HG02623 (cell line): ENCODE measurements around the gene FAM219B.
"Not testable (repeated sequence)": the region's sequence is repeated elsewhere in the genome, so short reads cannot be mapped to it uniquely, and the experiment has no call there.

Experiments
- ATAC-seq: cut with Tn5 transposase; IDR thresholded peaks from one replicate; pipeline ENCODE4 v1.9.1; 2021; ENCODE audit warnings: moderate library complexity; ENCODE audit not compliant: unreplicated experiment

The FAM219B gene

GRCh38 chr15:74906450-74907162 lies at the start of gene FAM219B:
FAM219B (minus strand) TSS chr15:74906851; CDS start chr15:74906800, 51 bp downstream.
- ATAC-seq = peak; percentile 74

- ATAC-seq = peak; percentile 23
Observed at GRCh38 chr15:74955796-74956647, 49.4 kb upstream of the FAM219B start.

GRCh38 chr15:74955017-74955416 lies 48.4 kb upstream of the FAM219B start:
- no peak for ATAC-seq

GRCh38 chr15:74954515-74954914 lies 47.9 kb upstream of the FAM219B start:
- no peak for ATAC-seq

DNA sequence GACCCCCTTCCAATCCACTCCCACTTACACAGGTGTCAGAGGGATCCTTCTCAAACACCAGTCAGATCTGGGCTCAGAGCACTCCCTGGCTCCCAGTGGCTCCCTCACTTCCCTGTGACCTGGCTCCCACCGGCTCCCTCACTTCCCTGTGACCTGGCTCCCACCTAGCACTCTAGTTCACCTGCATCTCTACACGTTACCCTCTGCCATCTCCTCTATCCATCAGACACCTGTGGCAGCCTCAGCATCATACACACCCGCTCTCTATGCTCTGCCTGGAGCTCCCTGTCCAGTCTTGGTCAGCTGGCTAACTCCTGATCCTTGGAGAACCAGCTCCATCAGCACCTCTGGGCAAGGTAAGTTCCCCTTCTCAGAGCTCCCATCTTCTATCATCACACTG lies 44.4 kb upstream of the FAM219B start:
- ATAC-seq = no peak

DNA sequence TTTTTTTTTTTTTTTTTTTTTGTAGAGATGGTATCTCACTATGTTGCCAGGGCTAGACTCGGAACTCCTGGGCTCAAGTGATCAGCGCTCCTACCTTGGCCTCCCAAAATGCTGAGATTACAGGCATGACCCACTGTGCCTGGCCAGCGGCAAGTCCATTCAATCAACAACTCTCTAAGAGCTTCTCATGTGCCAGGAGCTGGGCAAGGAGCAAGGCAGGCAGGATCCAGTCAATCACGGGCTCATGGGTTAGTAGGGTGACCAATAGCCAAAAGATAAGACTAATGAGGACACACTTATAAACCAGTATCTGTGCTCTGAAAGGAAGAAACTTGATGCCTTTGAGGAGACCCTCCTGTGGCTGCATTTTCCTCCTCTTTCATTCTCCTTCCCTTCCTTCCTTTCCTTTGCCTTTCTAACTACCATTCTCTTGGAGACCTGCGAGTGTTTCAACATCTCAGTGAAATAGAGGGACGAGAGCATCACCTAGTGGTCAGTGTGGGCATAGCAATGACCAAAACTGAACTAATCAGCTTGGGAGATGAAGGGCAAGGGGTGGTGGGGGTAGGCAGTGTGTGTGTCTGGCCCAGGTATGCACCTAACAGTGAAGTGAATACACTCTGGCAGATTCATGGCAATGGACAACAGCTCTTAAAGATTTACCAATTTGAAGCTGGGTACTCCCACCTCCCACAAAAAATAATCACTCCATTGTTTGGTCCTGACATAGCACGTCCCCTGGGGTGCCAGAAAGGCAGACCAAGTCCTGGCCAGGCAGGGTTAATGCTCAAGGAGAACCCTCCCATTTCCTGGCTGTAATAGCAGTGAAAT lies 43.6 kb upstream of the FAM219B start:
- ATAC-seq = no peak

DNA sequence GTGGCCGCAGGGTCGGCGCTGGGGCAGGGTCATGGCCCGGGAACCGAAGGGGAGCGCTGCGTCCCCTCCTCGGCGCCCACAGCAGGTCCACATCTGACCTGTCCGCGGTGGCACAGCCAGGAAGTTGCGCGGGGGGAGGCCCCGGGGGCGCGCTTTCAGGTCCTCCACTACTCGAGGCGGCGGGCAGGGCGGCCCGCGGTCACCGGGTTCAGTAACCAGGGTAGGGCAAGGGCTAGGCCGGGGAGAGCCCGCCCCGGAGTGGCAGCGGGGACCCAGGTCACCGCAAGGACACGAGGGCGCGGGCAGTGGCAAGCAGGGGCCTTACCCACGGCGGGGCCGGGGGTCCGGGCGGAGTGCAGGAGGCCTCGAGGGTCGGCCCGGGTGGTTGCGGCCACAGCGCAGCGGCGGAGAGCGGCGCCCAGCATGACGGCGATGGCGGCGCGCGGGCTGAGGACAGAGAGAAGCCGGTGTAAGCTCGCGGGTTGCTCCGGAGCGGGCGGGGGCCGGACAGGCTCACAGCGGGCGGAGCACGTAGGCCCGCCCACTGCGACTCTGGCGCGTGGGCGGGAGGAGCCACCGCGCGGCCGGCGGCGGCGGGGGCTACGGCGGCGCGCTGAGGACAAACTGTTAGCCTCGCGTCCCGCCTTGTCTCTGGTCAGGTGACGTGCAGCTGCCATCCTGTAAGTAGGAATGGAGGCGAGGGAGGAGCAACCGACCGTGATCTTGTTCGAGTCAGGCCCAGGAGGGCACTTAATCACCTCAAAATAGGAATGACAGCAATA lies 31.1 kb upstream of the FAM219B start, which contains the start of gene COX5A:
Gene COX5A, minus strand, starts transcription at position 484 of the 782 bp plus-strand sequence. Its CDS starts 59 bp downstream, at position 425.
- ATAC-seq = peak; percentile 90

DNA sequence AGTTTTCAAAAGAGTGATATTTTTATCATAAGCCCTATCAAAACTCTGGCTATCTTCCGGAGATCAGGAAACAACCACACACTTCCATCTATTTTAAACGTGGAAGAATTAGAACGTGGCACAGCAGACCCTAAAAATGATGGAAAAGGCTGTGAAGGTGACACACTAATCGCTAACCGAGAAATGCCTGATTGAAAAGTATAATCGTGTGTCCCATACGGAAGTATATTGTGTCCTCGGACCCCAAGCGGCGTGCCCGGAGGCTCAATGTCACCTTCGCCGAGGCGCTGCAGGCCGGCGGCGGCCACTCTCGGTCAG lies 30.6 kb upstream of the FAM219B start:
- no peak for ATAC-seq

- not testable (repeated sequence) for ATAC-seq
Observed at GRCh38 chr15:74935193-74935592, 28.5 kb upstream of the FAM219B start.

- no peak for ATAC-seq
Observed at GRCh38 chr15:74933573-74933972, 26.9 kb upstream of the FAM219B start.

- ATAC-seq = no peak
Observed at GRCh38 chr15:74928771-74929198, 22.1 kb upstream of the FAM219B start.

DNA sequence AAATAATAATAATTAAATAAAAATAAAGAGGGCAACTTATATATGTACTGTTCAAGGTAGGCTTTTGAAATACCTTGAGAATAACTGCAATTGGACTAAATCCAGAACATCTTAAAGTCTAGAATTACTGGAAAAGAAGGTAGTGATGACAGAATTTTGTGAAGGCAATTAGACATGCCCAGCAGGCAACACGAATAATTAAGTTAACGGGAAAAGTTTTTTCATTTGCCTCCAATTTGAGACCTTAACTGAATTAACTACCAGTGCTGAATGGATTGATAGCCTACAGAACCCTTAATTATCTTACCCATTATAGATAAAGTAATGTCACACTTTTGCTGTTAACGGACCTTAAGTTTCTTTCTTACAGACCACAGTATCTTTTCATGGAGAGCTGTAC lies 17.9 kb upstream of the FAM219B start:
- no peak for ATAC-seq

DNA sequence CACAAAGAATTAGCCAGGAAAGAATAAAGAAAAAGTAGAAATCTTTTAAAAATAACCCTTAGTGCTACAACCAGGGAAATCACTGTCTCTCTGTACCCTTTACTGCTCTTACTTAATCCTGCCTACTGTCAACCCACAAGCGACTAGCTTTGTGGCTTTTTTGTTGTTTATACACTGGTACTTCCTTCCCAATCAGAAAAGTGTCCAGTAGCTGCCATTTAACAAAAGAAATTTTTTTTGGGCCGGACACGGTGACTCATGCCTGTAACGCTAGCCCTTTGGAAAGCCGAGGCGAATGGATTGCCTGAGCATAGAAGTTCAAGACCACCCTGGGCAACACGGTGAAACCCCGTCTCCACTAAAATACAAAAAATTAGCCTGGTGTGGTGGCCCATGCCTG lies 13.8 kb upstream of the FAM219B start:
- ATAC-seq = no peak

GRCh38 chr15:74917676-74918075 lies 11.0 kb upstream of the FAM219B start:
- no peak for ATAC-seq

DNA sequence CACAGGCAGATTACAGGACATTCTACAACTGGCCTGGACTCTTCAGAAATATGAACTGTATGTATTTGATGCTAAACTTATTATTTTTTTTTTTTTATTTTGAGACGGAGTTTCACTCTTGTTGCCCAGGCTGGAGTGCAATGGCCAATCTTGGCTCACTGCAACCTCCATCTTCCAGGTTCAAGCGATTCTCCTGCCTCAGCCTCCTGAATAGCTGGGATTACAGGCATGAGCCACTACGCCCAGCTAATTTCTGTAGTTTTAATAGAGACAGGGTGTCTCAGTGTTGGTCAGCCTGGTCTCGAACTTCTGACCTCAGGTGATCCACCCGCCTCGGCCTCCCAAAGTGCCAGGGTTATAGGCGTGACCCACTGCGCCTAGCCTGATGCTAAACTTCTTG lies 7.1 kb upstream of the FAM219B start:
- ATAC-seq = not testable (repeated sequence)

DNA sequence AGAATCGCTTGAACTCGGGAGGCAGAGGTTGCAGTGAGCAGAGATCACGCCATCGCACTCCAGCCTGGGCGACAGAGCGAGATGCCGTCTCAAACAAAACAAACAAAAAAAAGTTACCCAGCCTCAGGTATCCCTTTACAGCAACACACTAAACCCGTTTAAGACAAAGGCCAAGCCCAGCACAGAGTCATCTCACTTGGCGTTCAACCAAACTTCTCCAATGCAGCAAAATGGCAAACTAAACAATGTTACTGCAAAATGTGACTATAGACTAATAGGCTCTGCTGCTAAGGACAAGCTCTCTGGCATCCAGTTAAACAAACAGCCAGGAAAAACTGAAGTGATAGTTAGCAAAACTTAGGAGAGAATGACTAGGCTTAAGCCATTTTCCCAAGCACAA lies 6.4 kb upstream of the FAM219B start:
- ATAC-seq = no peak

GRCh38 chr15:74908635-74909034 lies 2.0 kb upstream of the FAM219B start:
- no peak for ATAC-seq

GRCh38 chr15:74907163-74907870 lies 666 bp upstream of the FAM219B start:
- ATAC-seq = no peak

GRCh38 chr15:74906067-74906449 lies 593 bp downstream of the FAM219B start:
- ATAC-seq = peak; percentile 6
